ENCODE measurements around the gene SCGB1D4.
A peak's percentile ranks its signal among the peaks of the same experiment; 100 is the strongest.
"Not testable (repeated sequence)": the region's sequence is repeated elsewhere in the genome, so short reads cannot be mapped to it uniquely, and the experiment has no call there.

SCGB1D4 gene, protein sequence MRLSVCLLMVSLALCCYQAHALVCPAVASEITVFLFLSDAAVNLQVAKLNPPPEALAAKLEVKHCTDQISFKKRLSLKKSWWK

GRCh38 chr11:62298975-62299374 lies at the start of gene SCGB1D4:
Gene SCGB1D4, minus strand, starts transcription at chr11:62299075. Its CDS starts 65 bp downstream, at chr11:62299010.
- DNase-seq (ENCODE audit: low read depth in 1 of 2, low spot score in 1 of 2), result no peak

DNA sequence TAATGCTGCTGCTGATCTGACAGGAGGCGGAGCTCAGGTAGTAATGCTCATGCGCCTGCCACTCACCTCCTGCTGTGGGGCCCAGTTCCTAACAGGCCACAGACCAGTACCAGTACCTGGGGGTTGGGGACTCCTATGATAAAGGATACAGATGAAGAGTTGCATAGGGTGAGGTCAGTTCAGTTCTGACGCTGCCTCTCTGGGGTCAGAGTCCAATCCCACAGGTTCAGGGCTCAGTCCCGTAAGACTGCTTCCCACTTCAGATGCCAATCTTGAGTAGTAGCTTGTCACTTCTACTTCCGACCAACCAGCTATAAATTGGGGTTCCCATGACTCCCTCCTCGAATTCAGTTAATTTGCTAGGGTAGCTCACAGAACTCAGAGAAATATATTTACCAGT lies 47.0 kb upstream of the SCGB1D4 start:
- no peak for DNase-seq (ENCODE audit: low read depth in 1 of 2, low spot score in 1 of 2)

- DNase-seq (ENCODE audit: low read depth in 1 of 2, low spot score in 1 of 2), result no peak
Measured at GRCh38 chr11:62344210-62344609, 45.3 kb upstream of the SCGB1D4 start.

DNA sequence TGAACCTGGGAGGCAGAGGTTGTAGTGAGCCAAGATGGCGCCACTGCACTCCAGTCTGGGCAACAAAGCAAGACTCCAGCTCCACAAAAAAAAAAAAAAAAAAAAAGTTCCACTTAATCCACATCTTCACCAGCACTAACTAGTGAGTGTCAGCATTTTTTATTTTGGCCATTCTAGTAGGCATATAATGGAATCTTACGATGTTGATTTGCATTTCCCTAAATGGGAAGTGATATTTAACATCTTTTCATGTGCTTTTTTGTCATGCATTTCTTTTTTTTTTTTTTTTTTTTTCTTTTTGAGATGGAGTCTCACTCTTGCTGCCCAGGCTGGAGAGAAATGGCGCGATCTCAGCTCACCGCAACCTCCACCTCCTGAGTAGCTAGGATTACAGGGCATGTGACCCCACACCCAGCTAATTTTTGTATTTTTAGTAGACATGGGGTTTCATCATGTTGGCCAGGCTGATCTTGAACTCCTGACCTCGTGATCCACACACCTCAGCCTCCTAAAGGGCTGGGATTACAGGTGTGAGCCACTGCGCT lies 44.8 kb upstream of the SCGB1D4 start:
- DNase-seq (ENCODE audit: low read depth in 1 of 2, low spot score in 1 of 2), result not testable (repeated sequence)

DNA sequence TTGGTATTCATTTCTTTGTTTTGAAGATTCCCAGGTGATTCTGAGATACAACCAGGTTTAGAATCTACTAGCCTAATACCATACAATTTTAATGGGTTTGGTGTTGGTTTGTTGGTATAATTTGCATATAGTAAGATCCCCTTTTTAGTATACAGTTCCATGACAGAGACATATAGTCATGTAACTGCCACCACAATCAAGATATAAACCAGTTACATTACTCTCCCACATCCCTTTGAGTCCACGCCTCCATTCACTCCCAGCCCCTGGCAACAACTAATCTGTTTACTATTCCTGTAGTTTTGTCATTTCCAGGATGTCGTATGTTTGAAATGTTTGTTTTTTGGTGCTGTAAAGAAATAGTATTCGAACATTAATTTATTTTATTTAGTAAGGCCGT lies 42.7 kb upstream of the SCGB1D4 start:
- DNase-seq (ENCODE audit: low read depth in 1 of 2, low spot score in 1 of 2), result no peak

DNA sequence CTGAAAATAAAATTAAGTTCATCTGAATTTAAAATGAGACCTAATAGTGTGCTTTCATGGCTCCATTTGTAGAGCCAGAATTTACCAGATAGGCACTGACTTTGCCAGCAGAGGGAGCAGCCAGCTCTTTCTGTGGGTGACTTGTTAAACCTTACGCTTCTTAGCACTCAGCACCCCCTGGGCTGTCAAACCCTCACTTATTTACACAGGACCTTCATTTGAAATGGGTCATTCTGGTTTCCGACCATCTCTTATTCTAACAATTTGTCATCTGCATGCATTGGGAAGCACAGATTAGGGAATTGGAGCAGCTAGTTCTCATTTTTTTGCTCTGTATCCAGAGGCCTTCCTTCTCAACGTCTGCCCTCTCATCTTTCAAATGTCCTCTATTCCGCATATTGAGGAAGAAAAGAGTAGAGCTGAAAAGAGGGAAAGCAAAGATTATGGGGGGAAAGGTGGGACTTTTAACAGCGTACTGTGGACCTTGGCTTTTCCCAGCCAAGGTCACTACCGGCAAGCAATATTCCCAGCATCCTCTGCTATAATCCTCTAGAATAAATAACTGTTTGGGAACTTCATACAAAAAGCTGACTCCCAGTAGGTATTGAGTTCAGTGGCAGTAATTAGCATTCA lies 41.5 kb upstream of the SCGB1D4 start:
- DNase-seq (ENCODE audit: low read depth in 1 of 2, low spot score in 1 of 2), result peak in 1 of 2 donors; percentile 6

- DNase-seq (ENCODE audit: low read depth in 1 of 2, low spot score in 1 of 2), result no peak
Measured at GRCh38 chr11:62338218-62338617, 39.3 kb upstream of the SCGB1D4 start.

GRCh38 chr11:62337303-62338181 lies 38.7 kb upstream of the SCGB1D4 start, which contains the start of gene ASRGL1:
Gene ASRGL1, plus strand, starts transcription at chr11:62337448. Its CDS starts 530 bp downstream, at chr11:62337978.
- peak; percentile 53 to 59 for DNase-seq (ENCODE audit: low read depth in 1 of 2, low spot score in 1 of 2)

DNA sequence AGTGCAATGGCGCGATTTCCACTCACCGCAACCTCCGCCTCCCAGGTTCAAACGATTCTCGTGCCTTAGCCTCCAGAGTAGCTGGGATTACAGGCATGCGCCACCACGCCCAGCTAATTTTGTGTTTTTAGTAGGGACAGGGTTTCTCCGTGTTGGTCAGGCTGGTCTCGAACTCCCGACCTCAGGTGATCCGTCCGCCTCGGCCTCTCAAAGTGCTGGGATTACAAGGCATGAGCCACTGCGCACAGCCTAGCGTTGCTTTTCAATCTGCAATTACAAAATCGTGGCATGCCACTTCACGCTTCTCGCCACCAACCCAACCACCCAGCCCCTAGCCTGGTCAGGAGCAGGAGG lies 38.1 kb upstream of the SCGB1D4 start:
- not testable (repeated sequence) for DNase-seq (ENCODE audit: low read depth in 1 of 2, low spot score in 1 of 2)

- no peak for DNase-seq (ENCODE audit: low read depth in 1 of 2, low spot score in 1 of 2)
Measured at GRCh38 chr11:62333768-62334167, 34.9 kb upstream of the SCGB1D4 start.

GRCh38 chr11:62331264-62331663 lies 32.4 kb upstream of the SCGB1D4 start:
- not testable (repeated sequence) for DNase-seq (ENCODE audit: low read depth in 1 of 2, low spot score in 1 of 2)

GRCh38 chr11:62327541-62327940 lies 28.7 kb upstream of the SCGB1D4 start:
- not testable (repeated sequence) for DNase-seq (ENCODE audit: low read depth in 1 of 2, low spot score in 1 of 2)

- not testable (repeated sequence) for DNase-seq (ENCODE audit: low read depth in 1 of 2, low spot score in 1 of 2)
Measured at GRCh38 chr11:62326719-62327118, 27.8 kb upstream of the SCGB1D4 start.

DNA sequence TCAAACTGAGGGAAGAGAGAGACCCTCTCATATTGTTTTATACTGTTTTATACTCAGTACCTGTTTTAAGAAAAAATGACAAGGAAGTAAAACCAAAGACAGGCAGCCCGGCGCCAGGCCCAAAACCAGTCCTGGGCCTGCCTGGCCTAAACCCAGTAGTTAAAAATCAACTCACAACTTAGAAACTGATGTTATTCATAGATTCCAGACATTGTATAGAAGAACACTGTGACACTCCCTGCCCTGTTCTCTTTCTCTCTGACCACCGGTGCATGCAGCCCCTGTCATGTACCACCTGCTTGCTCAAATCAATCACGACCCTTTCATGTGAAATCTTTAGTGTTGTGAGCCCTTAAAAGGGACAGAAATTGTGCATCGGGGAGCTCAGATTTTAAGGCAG lies 26.9 kb upstream of the SCGB1D4 start:
- DNase-seq (ENCODE audit: low read depth in 1 of 2, low spot score in 1 of 2), result not testable (repeated sequence)

DNA sequence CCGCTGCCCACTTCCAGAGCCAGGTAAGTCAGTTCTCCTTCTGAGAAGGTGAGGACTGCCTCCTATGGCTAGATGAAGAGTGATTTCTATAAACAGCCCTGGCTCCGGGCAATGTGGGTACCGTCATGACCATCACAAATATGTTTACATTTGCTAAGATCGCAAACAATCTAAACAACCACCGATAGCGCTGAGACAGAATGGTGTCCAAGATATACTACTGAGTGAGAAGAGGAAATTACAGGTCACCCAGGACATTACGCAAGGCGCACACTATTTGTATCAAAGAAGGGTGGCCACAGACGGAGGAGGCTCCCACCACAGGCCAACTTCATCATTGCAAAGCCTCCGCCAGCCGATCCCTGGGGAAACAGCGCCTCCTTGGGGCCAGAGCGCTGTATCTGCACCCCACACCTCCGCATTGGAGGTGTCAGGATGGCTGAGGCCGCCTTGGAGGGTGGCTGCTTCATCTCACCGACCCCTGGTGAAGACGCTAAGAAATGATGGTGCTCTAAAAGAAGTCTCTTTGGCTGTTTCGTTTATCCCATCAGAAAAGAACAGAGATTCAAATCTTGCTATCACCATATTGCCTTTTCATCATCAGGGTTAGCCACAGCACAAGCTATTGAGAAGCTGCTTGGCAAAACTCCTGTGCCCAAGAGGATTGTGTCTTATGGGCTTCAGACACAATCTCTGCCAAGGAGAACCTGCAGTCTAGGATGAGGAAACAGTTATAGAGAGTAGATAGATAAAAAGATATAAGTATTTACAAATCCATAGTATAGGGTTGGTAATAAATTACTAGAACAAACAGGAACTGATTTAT lies 26.1 kb upstream of the SCGB1D4 start:
- DNase-seq (ENCODE audit: low read depth in 1 of 2, low spot score in 1 of 2), result no peak

DNA sequence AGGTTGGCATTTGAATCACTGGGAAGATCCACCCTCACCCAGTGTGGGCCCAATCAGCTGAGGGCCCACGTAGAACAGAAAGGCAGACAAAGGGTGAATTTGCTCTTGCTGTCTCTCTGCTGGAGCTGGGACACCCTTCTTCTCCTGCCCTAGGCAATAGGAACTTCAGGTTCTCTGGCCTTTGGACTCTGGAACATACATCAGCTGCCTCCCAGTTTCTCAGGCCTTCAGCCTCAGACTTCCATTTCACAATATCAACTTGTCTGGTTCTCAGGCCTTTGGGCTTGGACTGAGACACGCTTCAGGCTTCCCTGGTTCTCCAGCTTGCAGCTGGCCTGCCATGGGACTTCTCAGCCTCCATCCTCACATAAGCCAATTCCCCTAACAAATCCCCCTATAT lies 23.6 kb upstream of the SCGB1D4 start:
- no peak for DNase-seq (ENCODE audit: low read depth in 1 of 2, low spot score in 1 of 2)

DNA sequence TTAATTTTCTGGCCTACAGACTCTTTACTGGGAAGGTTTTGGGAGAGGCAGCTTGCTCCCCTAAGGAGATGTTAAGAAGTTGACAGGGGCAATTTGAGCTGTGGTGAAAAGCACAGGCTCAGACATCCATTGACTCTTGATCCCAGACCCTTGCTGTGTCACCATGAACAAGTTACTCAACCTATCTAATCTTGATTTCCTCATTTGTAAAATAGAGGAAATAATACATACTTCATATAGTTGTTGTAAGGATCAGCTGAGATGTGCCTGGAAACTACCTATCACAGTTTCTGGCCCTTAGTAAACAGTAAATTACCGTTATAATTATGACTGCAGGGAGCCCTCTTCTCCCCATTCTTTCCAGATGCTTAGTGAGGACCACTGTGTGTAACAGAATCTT lies 16.6 kb upstream of the SCGB1D4 start:
- DNase-seq (ENCODE audit: low read depth in 1 of 2, low spot score in 1 of 2), result no peak

- DNase-seq (ENCODE audit: low read depth in 1 of 2, low spot score in 1 of 2), result no peak
Measured at GRCh38 chr11:62309991-62310390, 11.1 kb upstream of the SCGB1D4 start.

DNA sequence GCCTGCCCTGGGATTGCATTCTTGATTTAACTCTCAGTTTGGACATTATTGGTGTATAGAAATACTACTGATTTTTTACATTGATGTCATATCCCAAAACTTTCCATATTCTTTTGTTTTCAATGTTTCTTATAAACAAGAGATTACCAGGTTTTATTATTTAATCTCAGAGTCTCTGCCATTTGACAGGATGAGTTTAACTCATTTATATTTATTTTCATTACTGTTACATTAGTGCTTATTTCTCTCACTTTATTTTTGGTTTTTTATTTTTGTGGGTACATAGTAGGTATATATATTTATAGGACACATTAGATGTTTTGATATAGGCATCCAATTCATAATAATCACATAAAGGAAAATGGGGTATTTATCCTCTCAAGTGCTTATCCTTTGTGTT lies 9.1 kb upstream of the SCGB1D4 start:
- no peak for DNase-seq (ENCODE audit: low read depth in 1 of 2, low spot score in 1 of 2)

DNA sequence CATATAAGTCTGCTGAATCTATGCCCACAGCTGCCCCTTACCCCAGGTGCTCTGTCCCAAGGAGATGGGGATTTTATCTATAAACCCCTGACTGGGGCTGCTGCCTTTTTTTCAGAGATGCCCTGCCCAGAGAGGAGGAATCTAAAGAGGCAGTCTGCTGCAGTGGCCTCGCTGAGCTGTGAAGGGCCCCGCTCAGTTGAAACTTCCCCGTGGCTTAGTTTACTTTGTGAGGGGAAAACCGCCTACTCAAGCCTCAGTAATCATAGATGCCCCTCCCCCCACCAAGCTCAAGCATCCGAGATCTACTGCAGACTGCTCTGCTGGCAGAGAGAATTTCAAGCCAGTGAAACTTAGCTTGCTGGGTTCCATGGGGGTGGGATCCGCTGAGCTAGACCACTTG lies 7.4 kb upstream of the SCGB1D4 start:
- no peak for DNase-seq (ENCODE audit: low read depth in 1 of 2, low spot score in 1 of 2)

GRCh38 chr11:62295504-62295903 lies 3.4 kb downstream of the SCGB1D4 start:
- no peak for DNase-seq (ENCODE audit: low read depth in 1 of 2, low spot score in 1 of 2)

Measured in activated T-helper 1 cell treated with anti-CD3 and anti-CD28 coated beads, Interleukin-2, amount 50 U/mL, for 16 hours (primary cell).